GM19238 (cell line): Measurements from ENCODE around the gene OR2T8.

ENCODE experiments used
- DNase-seq: peaks from one replicate; pipeline ENCODE4 v3.0.0; 2011; ENCODE audit warnings: low spot score; ENCODE audit not compliant: insufficient read length

The OR2T8 gene, protein sequence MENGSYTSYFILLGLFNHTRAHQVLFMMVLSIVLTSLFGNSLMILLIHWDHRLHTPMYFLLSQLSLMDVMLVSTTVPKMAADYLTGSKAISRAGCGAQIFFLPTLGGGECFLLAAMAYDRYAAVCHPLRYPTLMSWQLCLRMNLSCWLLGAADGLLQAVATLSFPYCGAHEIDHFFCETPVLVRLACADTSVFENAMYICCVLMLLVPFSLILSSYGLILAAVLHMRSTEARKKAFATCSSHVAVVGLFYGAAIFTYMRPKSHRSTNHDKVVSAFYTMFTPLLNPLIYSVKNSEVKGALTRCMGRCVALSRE

GRCh38 chr1:247919952-247920351, at the start of gene OR2T8:
Gene OR2T8 (plus strand): TSS chr1:247920252. CDS start chr1:247921018, 766 bp downstream.
- DNase-seq = no peak

DNA sequence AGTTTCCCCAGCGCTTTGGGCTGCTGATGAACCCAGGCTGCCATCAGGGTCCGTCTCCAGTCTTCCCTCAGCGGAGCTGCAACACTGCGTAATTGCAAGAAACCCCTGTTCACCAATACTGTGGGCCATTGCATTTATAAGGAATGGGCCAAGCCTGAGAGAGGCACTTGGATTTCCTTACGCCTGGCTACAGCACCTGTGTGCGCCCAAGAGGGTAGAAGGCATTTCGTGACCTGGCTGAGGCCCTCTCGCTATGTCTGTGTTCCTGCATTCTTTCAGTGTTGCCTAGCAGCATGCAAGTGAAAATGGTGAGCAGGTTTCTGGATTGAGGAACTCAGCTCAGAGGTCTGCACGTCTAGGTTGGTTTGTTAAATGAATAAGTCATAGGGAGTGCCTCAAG, 36.7 kb upstream of the OR2T8 start:
- no peak for DNase-seq

DNA sequence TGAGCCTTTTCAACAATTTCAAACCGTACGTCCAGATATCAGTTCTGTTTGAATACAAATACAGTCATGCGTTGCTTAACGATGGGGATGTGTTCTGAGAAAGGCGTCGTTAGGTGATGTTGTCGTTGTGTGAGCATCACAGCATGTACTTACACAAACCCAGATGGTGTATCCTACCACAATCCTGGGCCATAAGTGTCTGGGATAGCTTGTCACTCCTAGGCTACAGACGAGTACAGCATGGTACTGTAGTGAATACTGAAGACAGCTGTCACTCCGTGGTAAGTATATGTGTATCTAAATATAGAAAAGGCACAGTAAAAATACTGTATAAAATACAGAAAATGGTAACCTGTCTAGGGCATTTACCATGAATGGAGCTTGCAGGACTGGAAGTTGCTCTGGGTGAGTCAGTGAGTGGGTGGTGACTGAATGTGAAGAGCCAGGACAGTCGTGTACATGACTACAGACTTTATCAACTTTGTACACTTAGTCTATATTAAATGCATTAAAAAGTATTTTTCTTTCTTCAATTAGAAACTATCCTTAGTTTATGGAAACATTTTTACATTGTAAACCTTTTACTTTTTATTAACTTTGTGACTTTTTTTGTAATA, 35.1 kb upstream of the OR2T8 start:
- no peak for DNase-seq

- no peak for DNase-seq
Observed at GRCh38 chr1:247895163-247895637, 24.9 kb upstream of the OR2T8 start, which contains the start of gene OR2W3. Gene OR2W3 (plus strand): TSS chr1:247895587. CDS start chr1:247895587, 0 bp downstream.

GRCh38 chr1:247895976-247896375, 24.1 kb upstream of the OR2T8 start:
- no peak for DNase-seq

GRCh38 chr1:247904122-247904521, 15.9 kb upstream of the OR2T8 start:
- no peak for DNase-seq

GRCh38 chr1:247905181-247905580, 14.9 kb upstream of the OR2T8 start:
- DNase-seq = no peak

DNA sequence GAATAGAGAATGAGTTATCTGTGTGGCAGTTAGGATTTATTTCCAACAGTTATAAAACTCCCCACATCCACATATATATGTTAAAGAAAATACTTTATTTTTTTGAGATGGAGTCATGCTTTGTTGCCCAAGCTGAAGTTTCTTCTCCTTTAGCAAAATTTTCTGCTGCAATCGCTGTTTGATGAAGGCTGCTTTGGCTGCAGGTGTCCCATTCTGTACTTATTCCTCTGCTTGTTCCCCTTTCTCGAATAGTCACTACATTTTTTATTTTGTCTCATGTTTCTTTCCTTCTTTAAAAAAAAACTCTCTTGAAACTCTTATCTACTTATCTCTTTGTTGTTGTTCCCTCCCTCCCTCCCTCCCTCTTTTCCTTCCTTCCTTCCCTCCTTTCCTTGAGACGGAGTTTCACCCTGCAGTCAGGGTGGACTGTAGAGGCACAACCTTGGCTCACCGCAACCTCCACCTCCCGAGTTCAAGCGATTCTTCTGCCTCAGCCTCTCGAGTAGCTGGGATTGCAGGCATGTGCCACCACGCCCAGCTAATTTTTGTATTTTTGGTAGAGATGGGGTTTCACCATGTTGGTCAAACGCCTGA, 14.0 kb upstream of the OR2T8 start:
- no peak for DNase-seq

- DNase-seq = no peak
Observed at GRCh38 chr1:247906504-247907047, 13.5 kb upstream of the OR2T8 start.

DNA sequence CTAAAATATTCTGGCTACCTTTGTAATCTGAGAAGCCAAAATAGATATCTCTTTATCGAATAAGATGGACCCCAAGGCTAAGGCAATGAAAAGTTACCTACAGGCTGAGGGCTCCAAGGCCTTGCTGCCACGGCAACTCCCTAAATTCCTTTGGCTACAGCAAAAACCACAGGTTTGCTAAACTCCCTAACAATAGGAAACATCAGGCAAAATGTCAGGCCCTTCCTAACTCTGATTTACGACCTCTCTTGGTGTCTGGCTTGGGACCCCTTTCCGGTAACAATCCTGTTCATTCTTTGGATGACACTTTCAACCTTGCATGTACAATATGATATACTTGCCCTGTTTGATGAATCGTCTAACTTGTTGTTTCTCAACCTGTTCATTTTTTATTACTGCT, 11.3 kb upstream of the OR2T8 start:
- no peak for DNase-seq

- DNase-seq = no peak
Observed at GRCh38 chr1:247913786-247914185, 6.3 kb upstream of the OR2T8 start.

- no peak for DNase-seq
Observed at GRCh38 chr1:247914941-247915662, 5.0 kb upstream of the OR2T8 start.

DNA sequence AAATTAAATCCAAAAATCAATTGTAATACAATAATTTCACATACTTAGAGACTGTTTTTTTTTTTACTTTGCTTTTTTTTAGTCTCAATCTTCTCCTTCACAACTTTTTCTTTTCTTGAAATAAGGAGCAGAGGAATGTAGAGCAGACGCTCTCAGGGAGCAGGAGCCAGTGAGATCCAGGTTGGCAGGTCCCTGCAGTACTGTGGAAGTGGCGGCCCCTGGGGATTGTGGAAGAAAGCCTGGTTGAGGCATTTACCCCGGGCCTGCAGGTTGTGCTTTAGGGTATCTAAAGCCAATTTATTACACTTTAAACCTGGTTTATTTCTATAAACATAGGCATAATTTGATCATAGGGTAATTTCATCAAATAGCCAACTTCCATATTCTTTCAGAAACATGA, 3.9 kb downstream of the OR2T8 start:
- DNase-seq = no peak

GRCh38 chr1:247924868-247925267, 4.8 kb downstream of the OR2T8 start, which contains the start of gene OR2AJ1:
Gene OR2AJ1 (plus strand): TSS chr1:247924889. CDS start chr1:247933769, 8,880 bp downstream.
- DNase-seq = no peak

DNA sequence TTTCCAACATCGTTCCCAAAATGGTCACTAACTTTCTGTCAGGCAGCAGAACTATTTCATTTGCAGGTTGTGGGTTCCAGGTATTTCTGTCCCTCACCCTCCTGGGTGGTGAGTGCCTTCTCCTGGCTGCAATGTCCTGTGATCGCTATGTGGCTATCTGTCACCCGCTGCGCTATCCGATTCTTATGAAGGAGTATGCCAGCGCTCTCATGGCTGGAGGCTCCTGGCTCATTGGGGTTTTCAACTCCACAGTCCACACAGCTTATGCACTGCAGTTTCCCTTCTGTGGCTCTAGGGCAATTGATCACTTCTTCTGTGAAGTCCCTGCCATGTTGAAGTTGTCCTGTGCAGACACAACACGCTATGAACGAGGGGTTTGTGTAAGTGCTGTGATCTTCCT, 13.9 kb downstream of the OR2T8 start:
- DNase-seq = no peak

- no peak for DNase-seq
Observed at GRCh38 chr1:247935781-247936180, 15.7 kb downstream of the OR2T8 start.

GRCh38 chr1:247936415-247936814, 16.4 kb downstream of the OR2T8 start:
- DNase-seq = no peak

GRCh38 chr1:247936965-247937734, 17.1 kb downstream of the OR2T8 start:
- DNase-seq = peak; percentile 64

- DNase-seq = no peak
Observed at GRCh38 chr1:247942624-247943023, 22.6 kb downstream of the OR2T8 start.

GRCh38 chr1:247948558-247948957, 28.5 kb downstream of the OR2T8 start, which contains the start of gene OR2L8:
Gene OR2L8 (plus strand): TSS chr1:247948858. CDS start chr1:247948858, 0 bp downstream.
- no peak for DNase-seq

- no peak for DNase-seq
Observed at GRCh38 chr1:247953408-247953807, 33.4 kb downstream of the OR2T8 start.
